ENCODE results near the gene GOLGA8M.
"Not testable (repeated sequence)": the region's sequence is repeated elsewhere in the genome, so short reads cannot be mapped to it uniquely, and the experiment has no call there.

DNA sequence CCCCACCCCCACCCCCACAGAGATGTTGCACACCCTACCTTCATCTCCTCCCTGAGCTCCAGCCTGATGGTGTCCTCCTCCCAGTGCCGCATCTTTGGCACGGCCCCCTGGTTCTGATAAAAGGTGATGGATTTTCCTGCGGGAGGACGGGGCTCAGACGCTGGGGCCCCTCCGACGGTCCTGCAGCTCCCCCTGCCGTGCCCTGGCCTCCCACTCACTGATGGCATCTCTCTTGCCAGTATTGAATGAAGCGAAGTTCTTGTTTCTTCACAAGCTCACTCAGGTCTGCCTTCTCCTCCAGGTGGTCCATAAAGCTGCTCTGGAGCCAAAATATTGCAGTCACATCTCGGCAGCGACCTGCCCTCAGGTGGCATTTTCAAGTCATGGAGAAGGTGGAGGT, 9.8 kb downstream of the GOLGA8M start:
- not testable (repeated sequence) for TF ChIP-seq POLR2AphosphoS5, TAF1, POLR2A, SPI1, POU2F2 (IDR thresholded peaks at IDR 0.05; ENCODE audit: low read depth, low read length)

All from GM12891 (cell line).